ENCODE measurements around the gene RPL41.

Gene RPL41

GRCh38 chr12:56086096-56086495, 30.3 kb upstream of the RPL41 start:
- no peak for TF ChIP-seq CTCF (conservative IDR thresholded peaks at IDR 0.05; ENCODE audit: low read depth, low read length)
- H3K4me3 ChIP-seq (IDR thresholded peaks at IDR 0.05; ENCODE audit: insufficient read depth, low read depth, low read length): no peak overlapping the region
- no peaks in the 10 kb centered on the region for H4K20me1 ChIP-seq (ENCODE audit: insufficient read depth)
- H3K79me2 ChIP-seq (ENCODE audit: insufficient read depth, low read depth): no peaks in the 10 kb centered on the region
- H3K4me1 ChIP-seq (ENCODE audit: low read depth, poor library complexity, severe bottlenecking): no peaks in the 10 kb centered on the region
- H3K4me2 ChIP-seq: no peak overlapping the region
- H3K27me3 ChIP-seq (ENCODE audit: insufficient read depth, low read depth): peaks cover 22% of the 10 kb centered on the region; the same call in 1 of the 2 replicates
- H3K9ac ChIP-seq: no peak overlapping the region
- H3K27ac ChIP-seq: no peak overlapping the region
- no peaks in the 10 kb centered on the region for H3K36me3 ChIP-seq (ENCODE audit: insufficient read depth)
- no peak overlapping the region for H2AFZ ChIP-seq (ENCODE audit: low read depth)

DNA sequence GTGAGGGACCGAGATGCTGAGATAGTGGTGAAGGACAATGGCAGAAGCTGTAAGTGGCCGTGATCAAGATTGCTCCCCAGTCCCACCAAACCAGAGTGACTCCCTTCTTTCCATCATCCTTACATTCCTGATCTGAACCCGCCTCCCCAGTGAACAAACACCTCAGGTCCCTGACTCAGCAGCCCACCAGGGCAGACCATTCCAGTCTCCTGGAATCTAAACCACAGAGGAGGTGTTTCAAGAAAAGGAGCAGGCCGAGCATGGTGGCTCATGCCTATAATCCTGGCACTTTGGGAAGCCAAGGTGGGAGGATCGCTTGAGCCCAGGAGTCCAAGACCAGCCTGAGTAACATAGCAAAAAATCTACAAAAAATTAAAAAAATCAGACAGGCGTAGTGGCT, 29.8 kb upstream of the RPL41 start:
- H4K20me1 ChIP-seq (ENCODE audit: insufficient read depth): no peaks in the 10 kb centered on the region
- H2AFZ ChIP-seq (ENCODE audit: low read depth): no peak overlapping the region
- no peak overlapping the region for H3K4me3 ChIP-seq (IDR thresholded peaks at IDR 0.05; ENCODE audit: insufficient read depth, low read depth, low read length)
- H3K4me2 ChIP-seq: no peak overlapping the region
- H3K27me3 ChIP-seq (ENCODE audit: insufficient read depth, low read depth): peaks cover 18% of the 10 kb centered on the region; the same call in 1 of the 2 replicates
- no peaks in the 10 kb centered on the region for H3K79me2 ChIP-seq (ENCODE audit: insufficient read depth, low read depth)
- no peak; the same call in 1 of the 2 replicates for TF ChIP-seq CTCF (conservative IDR thresholded peaks at IDR 0.05; ENCODE audit: low read depth, low read length)
- H3K27ac ChIP-seq: no peak overlapping the region
- H3K4me1 ChIP-seq (ENCODE audit: low read depth, poor library complexity, severe bottlenecking): no peaks in the 10 kb centered on the region
- H3K36me3 ChIP-seq (ENCODE audit: insufficient read depth): no peaks in the 10 kb centered on the region
- H3K9ac ChIP-seq: no peak overlapping the region

- Histone ChIP-seq H2AFZ (ENCODE audit: low read depth) (no peak overlapping the region), H3K9ac (no peak overlapping the region), H3K27ac (no peak overlapping the region), H3K27me3 (ENCODE audit: insufficient read depth, low read depth) (peaks cover 12% of the 10 kb centered on the region; the same call in 1 of the 2 replicates), H3K36me3 (ENCODE audit: insufficient read depth) (no peaks in the 10 kb centered on the region), H3K4me1 (ENCODE audit: low read depth, poor library complexity, severe bottlenecking) (no peaks in the 10 kb centered on the region), H3K4me2 (no peak overlapping the region), H3K79me2 (ENCODE audit: insufficient read depth, low read depth) (no peaks in the 10 kb centered on the region), H4K20me1 (ENCODE audit: insufficient read depth) (no peaks in the 10 kb centered on the region), H3K4me3 (IDR thresholded peaks at IDR 0.05; ENCODE audit: insufficient read depth, low read depth, low read length) (no peak overlapping the region)
- no peak for TF ChIP-seq CTCF (conservative IDR thresholded peaks at IDR 0.05; ENCODE audit: low read depth, low read length)
These were observed 29.2 kb upstream of the RPL41 start for GRCh38 chr12:56087220-56087619.

- H3K9ac ChIP-seq: no peak overlapping the region
- peaks cover 10% of the 10 kb centered on the region; the same call in 1 of the 2 replicates for H3K27me3 ChIP-seq (ENCODE audit: insufficient read depth, low read depth)
- no peak overlapping the region for H3K4me2 ChIP-seq
- no peak overlapping the region for H3K27ac ChIP-seq
- H3K4me1 ChIP-seq (ENCODE audit: low read depth, poor library complexity, severe bottlenecking): peaks cover under 1% of the 10 kb centered on the region
- no peak for TF ChIP-seq CTCF (conservative IDR thresholded peaks at IDR 0.05; ENCODE audit: low read depth, low read length)
- no peaks in the 10 kb centered on the region for H4K20me1 ChIP-seq (ENCODE audit: insufficient read depth)
- no peak overlapping the region for H3K4me3 ChIP-seq (IDR thresholded peaks at IDR 0.05; ENCODE audit: insufficient read depth, low read depth, low read length)
- no peaks in the 10 kb centered on the region for H3K36me3 ChIP-seq (ENCODE audit: insufficient read depth)
- H3K79me2 ChIP-seq (ENCODE audit: insufficient read depth, low read depth): no peaks in the 10 kb centered on the region
- no peak overlapping the region for H2AFZ ChIP-seq (ENCODE audit: low read depth)
These were observed 18.7 kb upstream of the RPL41 start for GRCh38 chr12:56097738-56098137.

All from KMS-11 (cell line).